ENCODE results near the gene KCNK13.
"Not testable (repeated sequence)": the region's sequence is repeated elsewhere in the genome, so short reads cannot be mapped to it uniquely, and the experiment has no call there.

KCNK13 gene

DNA sequence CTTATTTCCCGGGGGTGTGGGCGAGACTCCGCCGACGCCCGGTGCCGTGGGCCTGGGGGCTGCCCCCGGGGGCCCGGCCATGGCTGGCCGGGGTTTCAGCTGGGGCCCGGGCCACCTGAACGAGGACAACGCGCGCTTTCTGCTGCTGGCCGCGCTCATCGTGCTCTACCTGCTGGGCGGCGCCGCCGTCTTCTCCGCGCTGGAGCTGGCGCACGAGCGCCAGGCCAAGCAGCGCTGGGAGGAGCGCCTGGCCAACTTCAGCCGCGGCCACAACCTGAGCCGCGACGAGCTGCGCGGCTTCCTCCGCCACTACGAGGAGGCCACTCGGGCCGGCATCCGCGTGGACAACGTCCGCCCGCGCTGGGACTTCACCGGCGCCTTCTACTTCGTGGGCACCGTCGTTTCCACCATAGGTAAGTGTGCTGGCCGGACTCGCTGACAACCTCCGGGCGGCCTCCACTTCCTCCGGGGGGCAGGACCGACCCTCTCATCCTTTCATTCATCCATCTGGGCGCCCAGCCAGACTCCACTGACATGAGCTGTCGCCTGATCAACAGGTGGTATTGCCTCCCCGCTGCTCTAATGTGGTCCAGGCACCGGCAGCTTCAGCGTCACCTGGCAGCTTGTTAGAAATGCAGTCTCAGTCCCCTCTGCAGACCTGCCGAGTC, 467 bp downstream of the KCNK13 start:
- peaks cover 0 to 28% of the 10 kb centered on the region in 2 donors for H3K4me1 ChIP-seq (ENCODE audit: control insufficient read depth in 1 of 2, insufficient read depth in 2 of 2, low read length in 2 of 2)
- H3K9me3 ChIP-seq (ENCODE audit: control insufficient read depth in 1 of 2, low read length in 2 of 2), result no peaks in the 10 kb centered on the region
- H3K4me3 ChIP-seq (ENCODE audit: low read depth in 1 of 2, low read length in 2 of 2), result peak overlapping the region; percentile 17 to 68
- peaks cover 28% of the 10 kb centered on the region for H3K27me3 ChIP-seq (ENCODE audit: low read depth, low read length)
- no peak overlapping the region for H3K27ac ChIP-seq (ENCODE audit: low read length)
- no peaks in the 10 kb centered on the region for H3K36me3 ChIP-seq (ENCODE audit: control insufficient read depth in 1 of 2, insufficient read depth in 2 of 2, low read length in 2 of 2)

GRCh38 chr14:90062822-90063539, 1.2 kb downstream of the KCNK13 start:
- peaks cover 0 to 28% of the 10 kb centered on the region in 2 donors for H3K4me1 ChIP-seq (ENCODE audit: control insufficient read depth in 1 of 2, insufficient read depth in 2 of 2, low read length in 2 of 2)
- no peaks in the 10 kb centered on the region for H3K36me3 ChIP-seq (ENCODE audit: control insufficient read depth in 1 of 2, insufficient read depth in 2 of 2, low read length in 2 of 2)
- peak overlapping the region; percentile 17 to 68 for H3K4me3 ChIP-seq (ENCODE audit: low read depth in 1 of 2, low read length in 2 of 2)
- H3K27me3 ChIP-seq (ENCODE audit: low read depth, low read length), result peaks cover 28% of the 10 kb centered on the region
- H3K9me3 ChIP-seq (ENCODE audit: control insufficient read depth in 1 of 2, low read length in 2 of 2), result no peaks in the 10 kb centered on the region
- no peak overlapping the region for H3K27ac ChIP-seq (ENCODE audit: low read length)

DNA sequence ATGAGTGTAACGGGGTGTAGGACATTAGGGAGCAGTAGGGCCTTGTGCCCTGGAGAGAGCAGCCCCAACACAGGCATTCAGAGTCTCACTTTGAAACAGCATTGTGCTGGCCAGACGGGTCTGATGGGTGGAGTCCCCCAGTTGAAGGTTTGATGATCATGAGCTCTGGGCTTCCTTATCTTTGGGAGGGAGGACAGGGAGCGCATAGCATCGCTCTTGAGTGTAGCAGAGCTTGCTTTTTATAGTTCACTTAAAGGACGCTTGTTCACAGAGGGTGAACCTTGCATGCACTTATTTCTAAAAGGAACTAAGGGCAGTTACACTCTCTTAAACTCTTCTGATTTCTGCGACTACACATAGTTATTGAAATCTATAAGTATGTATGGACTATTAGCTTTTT, 10.6 kb downstream of the KCNK13 start:
- Histone ChIP-seq H3K4me1 (ENCODE audit: control insufficient read depth in 1 of 2, insufficient read depth in 2 of 2, low read length in 2 of 2) (no peaks in the 10 kb centered on the region), H3K9me3 (ENCODE audit: control insufficient read depth in 1 of 2, low read length in 2 of 2) (no peaks in the 10 kb centered on the region), H3K27me3 (ENCODE audit: low read depth, low read length) (no peaks in the 10 kb centered on the region), H3K36me3 (ENCODE audit: control insufficient read depth in 1 of 2, insufficient read depth in 2 of 2, low read length in 2 of 2) (no peaks in the 10 kb centered on the region), H3K27ac (ENCODE audit: low read length) (no peak overlapping the region), H3K4me3 (ENCODE audit: low read depth in 1 of 2, low read length in 2 of 2) (no peak overlapping the region)

DNA sequence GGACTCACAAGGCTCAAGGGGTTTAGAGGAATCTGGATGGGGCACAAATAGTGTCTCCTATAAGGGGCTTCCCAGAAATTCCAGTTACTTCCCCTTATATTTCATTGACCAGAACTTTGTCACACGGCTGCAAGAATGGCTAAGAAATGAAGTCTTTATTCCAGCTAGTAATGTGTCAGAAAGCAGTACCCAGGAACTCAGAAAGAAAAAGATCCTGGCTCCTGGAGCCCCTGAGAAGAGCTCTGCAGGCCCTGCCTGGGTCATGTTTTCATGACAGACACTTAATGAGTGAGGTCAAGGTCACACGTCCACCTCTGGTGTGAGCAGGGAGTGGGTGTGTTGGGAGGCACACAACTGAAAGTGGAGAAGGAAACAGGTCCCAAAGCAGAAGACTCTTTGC, 17.8 kb downstream of the KCNK13 start:
- H3K27ac ChIP-seq (ENCODE audit: low read length), result no peak overlapping the region
- H3K9me3 ChIP-seq (ENCODE audit: control insufficient read depth in 1 of 2, low read length in 2 of 2), result peaks cover 0 to 2% of the 10 kb centered on the region in 2 donors
- no peaks in the 10 kb centered on the region for H3K4me1 ChIP-seq (ENCODE audit: control insufficient read depth in 1 of 2, insufficient read depth in 2 of 2, low read length in 2 of 2)
- no peaks in the 10 kb centered on the region for H3K36me3 ChIP-seq (ENCODE audit: control insufficient read depth in 1 of 2, insufficient read depth in 2 of 2, low read length in 2 of 2)
- no peaks in the 10 kb centered on the region for H3K27me3 ChIP-seq (ENCODE audit: low read depth, low read length)
- H3K4me3 ChIP-seq (ENCODE audit: low read depth in 1 of 2, low read length in 2 of 2), result no peak overlapping the region

DNA sequence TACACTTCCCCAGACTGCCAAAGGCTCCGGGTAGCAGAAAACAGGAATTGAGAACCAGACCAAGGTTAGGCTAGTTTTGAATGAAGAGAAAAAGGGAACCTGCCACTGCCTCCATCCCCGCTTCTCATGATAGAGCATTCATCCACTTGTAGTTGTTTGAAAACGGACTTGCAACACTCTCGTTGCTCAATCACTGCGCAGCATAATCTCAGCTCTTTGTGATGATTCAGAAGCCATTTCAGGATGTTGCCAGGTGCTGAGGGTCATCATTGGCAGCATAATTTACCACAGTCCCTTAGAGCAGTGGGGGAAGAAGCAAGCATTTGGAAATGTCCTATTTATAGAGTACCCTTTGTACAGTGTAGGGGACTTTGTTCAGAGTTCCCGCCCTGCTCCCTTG, 25.6 kb downstream of the KCNK13 start:
- H3K27me3 ChIP-seq (ENCODE audit: low read depth, low read length), result no peaks in the 10 kb centered on the region

DNA sequence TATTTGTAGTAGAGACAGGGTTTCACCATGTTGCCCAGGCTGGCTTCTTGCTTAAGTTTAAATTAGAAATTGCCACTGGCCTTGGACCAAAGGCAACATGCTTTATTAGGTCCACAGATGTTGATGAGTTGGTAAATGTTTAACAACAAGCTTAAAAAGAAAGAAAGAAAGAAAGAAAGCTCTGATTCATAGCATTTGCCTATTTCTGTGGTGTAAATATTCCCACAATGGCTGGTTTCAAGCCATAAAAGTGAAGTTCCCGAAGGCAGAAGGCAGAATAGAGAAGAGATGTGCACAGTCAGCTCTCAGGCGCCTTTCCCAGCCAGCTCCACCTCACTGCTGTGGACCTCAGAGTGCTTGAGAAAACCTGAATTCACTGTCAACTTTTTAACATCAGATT, 26.4 kb downstream of the KCNK13 start:
- H3K4me3 ChIP-seq (ENCODE audit: low read depth in 1 of 2, low read length in 2 of 2), result no peak overlapping the region
- peaks cover 0 to 8% of the 10 kb centered on the region in 2 donors for H3K4me1 ChIP-seq (ENCODE audit: control insufficient read depth in 1 of 2, insufficient read depth in 2 of 2, low read length in 2 of 2)
- no peaks in the 10 kb centered on the region for H3K27me3 ChIP-seq (ENCODE audit: low read depth, low read length)
- no peaks in the 10 kb centered on the region for H3K9me3 ChIP-seq (ENCODE audit: control insufficient read depth in 1 of 2, low read length in 2 of 2)
- H3K36me3 ChIP-seq (ENCODE audit: control insufficient read depth in 1 of 2, insufficient read depth in 2 of 2, low read length in 2 of 2), result no peaks in the 10 kb centered on the region
- no peak overlapping the region for H3K27ac ChIP-seq (ENCODE audit: low read length)

More for the DNA sequence above, 25.6 kb downstream of the KCNK13 start:
- Histone ChIP-seq H3K27ac (ENCODE audit: low read length) (no peak overlapping the region), H3K4me1 (ENCODE audit: control insufficient read depth in 1 of 2, insufficient read depth in 2 of 2, low read length in 2 of 2) (peaks cover 0 to 8% of the 10 kb centered on the region in 2 donors), H3K36me3 (ENCODE audit: control insufficient read depth in 1 of 2, insufficient read depth in 2 of 2, low read length in 2 of 2) (no peaks in the 10 kb centered on the region), H3K4me3 (ENCODE audit: low read depth in 1 of 2, low read length in 2 of 2) (no peak overlapping the region), H3K9me3 (ENCODE audit: control insufficient read depth in 1 of 2, low read length in 2 of 2) (no peaks in the 10 kb centered on the region)

GRCh38 chr14:90089486-90089885, 27.7 kb downstream of the KCNK13 start:
- H3K36me3 ChIP-seq (ENCODE audit: control insufficient read depth in 1 of 2, insufficient read depth in 2 of 2, low read length in 2 of 2); H3K27ac ChIP-seq (ENCODE audit: low read length); H3K4me1 ChIP-seq (ENCODE audit: control insufficient read depth in 1 of 2, insufficient read depth in 2 of 2, low read length in 2 of 2); H3K4me3 ChIP-seq (ENCODE audit: low read depth in 1 of 2, low read length in 2 of 2); H3K27me3 ChIP-seq (ENCODE audit: low read depth, low read length); H3K9me3 ChIP-seq (ENCODE audit: control insufficient read depth in 1 of 2, low read length in 2 of 2): not testable (repeated sequence)

DNA sequence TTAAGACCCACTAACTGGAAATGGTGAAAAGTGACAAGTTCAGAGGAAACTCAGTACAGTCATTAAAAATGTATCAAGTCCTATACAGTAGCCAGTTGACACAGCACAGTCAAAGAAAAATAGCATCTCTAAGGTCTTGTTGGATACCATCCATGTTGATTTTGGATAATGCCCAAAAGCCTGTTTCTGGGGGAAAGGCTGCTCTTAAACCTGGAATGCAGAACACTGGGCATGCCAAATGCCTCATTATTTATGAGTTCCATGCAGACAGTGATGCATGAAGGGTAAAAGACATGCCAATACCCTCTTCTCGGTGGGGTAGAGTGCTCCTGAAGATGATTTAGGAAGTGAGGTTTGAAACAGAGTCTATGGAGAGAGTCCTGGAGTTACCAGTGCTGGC, 29.6 kb downstream of the KCNK13 start:
- Histone ChIP-seq H3K4me1 (ENCODE audit: control insufficient read depth in 1 of 2, insufficient read depth in 2 of 2, low read length in 2 of 2) (peaks cover 0 to 8% of the 10 kb centered on the region in 2 donors), H3K4me3 (ENCODE audit: low read depth in 1 of 2, low read length in 2 of 2) (no peak overlapping the region), H3K36me3 (ENCODE audit: control insufficient read depth in 1 of 2, insufficient read depth in 2 of 2, low read length in 2 of 2) (no peaks in the 10 kb centered on the region), H3K9me3 (ENCODE audit: control insufficient read depth in 1 of 2, low read length in 2 of 2) (no peaks in the 10 kb centered on the region), H3K27ac (ENCODE audit: low read length) (no peak overlapping the region), H3K27me3 (ENCODE audit: low read depth, low read length) (no peaks in the 10 kb centered on the region)

GRCh38 chr14:90093942-90094595, 32.3 kb downstream of the KCNK13 start:
- peaks cover 0 to 8% of the 10 kb centered on the region in 2 donors for H3K4me1 ChIP-seq (ENCODE audit: control insufficient read depth in 1 of 2, insufficient read depth in 2 of 2, low read length in 2 of 2)
- no peaks in the 10 kb centered on the region for H3K27me3 ChIP-seq (ENCODE audit: low read depth, low read length)
- no peak overlapping the region for H3K4me3 ChIP-seq (ENCODE audit: low read depth in 1 of 2, low read length in 2 of 2)
- no peaks in the 10 kb centered on the region for H3K9me3 ChIP-seq (ENCODE audit: control insufficient read depth in 1 of 2, low read length in 2 of 2)
- no peaks in the 10 kb centered on the region for H3K36me3 ChIP-seq (ENCODE audit: control insufficient read depth in 1 of 2, insufficient read depth in 2 of 2, low read length in 2 of 2)
- H3K27ac ChIP-seq (ENCODE audit: low read length), result no peak overlapping the region

DNA sequence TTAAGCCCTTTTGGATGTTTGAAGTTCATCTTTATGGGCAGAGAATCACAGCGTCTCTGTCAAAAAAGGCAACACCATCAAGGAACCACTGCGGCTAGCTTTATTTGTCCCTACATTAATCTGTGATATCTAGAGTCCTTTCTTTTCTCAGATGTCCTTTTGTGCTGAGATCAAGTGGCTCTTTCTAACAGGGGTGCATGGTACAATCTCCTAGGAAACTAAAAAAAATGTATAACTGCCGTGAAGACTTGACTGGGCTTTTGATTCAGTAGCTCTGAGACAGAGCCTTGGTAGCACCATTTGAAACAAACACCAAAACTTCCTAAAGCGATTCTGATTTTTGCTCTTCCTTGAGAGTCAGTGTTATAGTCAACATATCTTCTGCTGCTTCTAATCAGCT, 33.3 kb downstream of the KCNK13 start:
- no peaks in the 10 kb centered on the region for H3K9me3 ChIP-seq (ENCODE audit: control insufficient read depth in 1 of 2, low read length in 2 of 2)
- no peak overlapping the region for H3K27ac ChIP-seq (ENCODE audit: low read length)
- no peaks in the 10 kb centered on the region for H3K27me3 ChIP-seq (ENCODE audit: low read depth, low read length)
- H3K4me3 ChIP-seq (ENCODE audit: low read depth in 1 of 2, low read length in 2 of 2), result no peak overlapping the region
- peaks cover 0 to 8% of the 10 kb centered on the region in 2 donors for H3K4me1 ChIP-seq (ENCODE audit: control insufficient read depth in 1 of 2, insufficient read depth in 2 of 2, low read length in 2 of 2)
- H3K36me3 ChIP-seq (ENCODE audit: control insufficient read depth in 1 of 2, insufficient read depth in 2 of 2, low read length in 2 of 2), result no peaks in the 10 kb centered on the region

- no peaks in the 10 kb centered on the region for H3K27me3 ChIP-seq (ENCODE audit: low read depth, low read length)
- H3K27ac ChIP-seq (ENCODE audit: low read length), result no peak overlapping the region
- no peaks in the 10 kb centered on the region for H3K36me3 ChIP-seq (ENCODE audit: control insufficient read depth in 1 of 2, insufficient read depth in 2 of 2, low read length in 2 of 2)
- no peak overlapping the region for H3K4me3 ChIP-seq (ENCODE audit: low read depth in 1 of 2, low read length in 2 of 2)
- peaks cover 0 to under 1% of the 10 kb centered on the region in 2 donors for H3K4me1 ChIP-seq (ENCODE audit: control insufficient read depth in 1 of 2, insufficient read depth in 2 of 2, low read length in 2 of 2)
- H3K9me3 ChIP-seq (ENCODE audit: control insufficient read depth in 1 of 2, low read length in 2 of 2), result no peaks in the 10 kb centered on the region
These were observed 34.8 kb downstream of the KCNK13 start for GRCh38 chr14:90096566-90096965.
